ENCODE results near the gene DDX18. TPM values are rescaled to one million over a fixed set of nuclear protein-coding genes. Genes with fewer than 3 reads are reported as not detected.

Gene DDX18
- polyA plus RNA-seq, 1 donor (not counting 4 experiments of a cell fraction or from before 2014, with no cell fraction given) = 73.4 TPM

- Histone ChIP-seq H3K4me1 (ENCODE audit: control insufficient read depth, extremely low read depth, insufficient read depth, low read length) (no peaks in the 10 kb centered on the region), H3K4me2 (ENCODE audit: control insufficient read depth, extremely low read depth, insufficient read depth, low read depth, low read length) (no peak overlapping the region), H3K36me3 (ENCODE audit: control insufficient read depth in 2 of 2, extremely low read depth in 1 of 2, insufficient read depth in 2 of 2, low read length in 2 of 2) (no peaks in the 10 kb centered on the region), H3K79me2 (ENCODE audit: control insufficient read depth, insufficient read depth, low read length) (no peaks in the 10 kb centered on the region), H4K20me1 (ENCODE audit: control insufficient read depth, extremely low read depth, insufficient read depth, low read length) (no peaks in the 10 kb centered on the region), H3K27ac (ENCODE audit: control insufficient read depth, insufficient read depth, low read length) (no peak overlapping the region), H3K9me1 (ENCODE audit: control insufficient read depth, extremely low read depth, insufficient read depth, low read length) (no peaks in the 10 kb centered on the region), H3K4me3 (ENCODE audit: control insufficient read depth in 2 of 3, extremely low read depth in 1 of 3, insufficient read depth in 2 of 3, low read depth in 1 of 3, low read length in 3 of 3) (no peak overlapping the region), H3K9me3 (ENCODE audit: control insufficient read depth, low read depth, low read length) (no peaks in the 10 kb centered on the region), H3K9ac (ENCODE audit: control insufficient read depth, extremely low read depth, insufficient read depth, low read length) (no peak overlapping the region), H3K27me3 (ENCODE audit: control insufficient read depth, extremely low read depth, insufficient read depth, low read length) (no peaks in the 10 kb centered on the region), H2AFZ (ENCODE audit: control insufficient read depth, low read length) (no peak overlapping the region)
- FAIRE-seq (no peak), DNase-seq (ENCODE audit: low read depth, low spot score) (no peak)
- dilution Hi-C loops (cut with MboI; ENCODE audit: extremely low pct_ligation_motif_present, low sequenced_read_pairs) = no loop called here
- TF ChIP-seq CTCF (optimal IDR thresholded peaks at IDR 0.05 in 1 of 3, IDR thresholded peaks at IDR 0.05 in 1 of 3, conservative IDR thresholded peaks at IDR 0.05 in 1 of 3; ENCODE audit: extremely low read depth in 1 of 3, insufficient read depth in 2 of 3, low read length in 3 of 3) (no peak), EZH2 (IDR thresholded peaks at IDR 0.05; ENCODE audit: low read length) (no peak)
Measured at GRCh38 chr2:117775703-117776219, 38.7 kb upstream of the DDX18 start.

- no peak for DNase-seq (ENCODE audit: low read depth, low spot score)
- Histone ChIP-seq H2AFZ (ENCODE audit: control insufficient read depth, low read length) (no peak overlapping the region), H3K4me1 (ENCODE audit: control insufficient read depth, extremely low read depth, insufficient read depth, low read length) (no peaks in the 10 kb centered on the region), H3K79me2 (ENCODE audit: control insufficient read depth, insufficient read depth, low read length) (no peaks in the 10 kb centered on the region), H3K9me1 (ENCODE audit: control insufficient read depth, extremely low read depth, insufficient read depth, low read length) (no peaks in the 10 kb centered on the region), H3K9ac (ENCODE audit: control insufficient read depth, extremely low read depth, insufficient read depth, low read length) (no peak overlapping the region), H4K20me1 (ENCODE audit: control insufficient read depth, extremely low read depth, insufficient read depth, low read length) (no peaks in the 10 kb centered on the region), H3K27me3 (ENCODE audit: control insufficient read depth, extremely low read depth, insufficient read depth, low read length) (no peaks in the 10 kb centered on the region), H3K9me3 (ENCODE audit: control insufficient read depth, low read depth, low read length) (no peaks in the 10 kb centered on the region), H3K4me2 (ENCODE audit: control insufficient read depth, extremely low read depth, insufficient read depth, low read depth, low read length) (no peak overlapping the region), H3K4me3 (ENCODE audit: control insufficient read depth in 2 of 3, extremely low read depth in 1 of 3, insufficient read depth in 2 of 3, low read depth in 1 of 3, low read length in 3 of 3) (no peak overlapping the region), H3K36me3 (ENCODE audit: control insufficient read depth in 2 of 2, extremely low read depth in 1 of 2, insufficient read depth in 2 of 2, low read length in 2 of 2) (no peaks in the 10 kb centered on the region), H3K27ac (ENCODE audit: control insufficient read depth, insufficient read depth, low read length) (no peak overlapping the region)
- dilution Hi-C loops (cut with MboI; ENCODE audit: extremely low pct_ligation_motif_present, low sequenced_read_pairs) = no loop called here
- TF ChIP-seq CTCF (optimal IDR thresholded peaks at IDR 0.05 in 1 of 3, IDR thresholded peaks at IDR 0.05 in 1 of 3, conservative IDR thresholded peaks at IDR 0.05 in 1 of 3; ENCODE audit: extremely low read depth in 1 of 3, insufficient read depth in 2 of 3, low read length in 3 of 3) (no peak), EZH2 (IDR thresholded peaks at IDR 0.05; ENCODE audit: low read length) (no peak)
- FAIRE-seq = no peak
Measured at GRCh38 chr2:117776888-117777287, 37.6 kb upstream of the DDX18 start.

All from keratinocyte (primary cell).